Smooth muscle cell (in vitro differentiated cells): Measurements from ENCODE around the gene VWA5B1. TPM values are rescaled to one million over a fixed set of nuclear protein-coding genes. Genes with fewer than 3 reads are reported as not detected.

Experiments
- DNase-seq: peaks from one replicate; lab custom pipeline; 2025; ENCODE audit not compliant: unreplicated experiment; lab: John Stamatoyannopoulos, UW
- H2AFZ ChIP-seq: fragments of 200-600 bp; sonication (generic); 2 replicates; pipeline ENCODE4 v1.6.0; 2016; ENCODE audit warnings: antibody characterized with exemption, low read depth, mild to moderate bottlenecking
- H3F3A ChIP-seq: fragments of 200-600 bp; sonication (generic); 2 replicates; pipeline ENCODE4 v1.6.0; 2017; ENCODE audit warnings: antibody characterized with exemption, low read depth
- H3K27ac ChIP-seq: fragments of 200-600 bp; sonication (generic); 2 replicates; pipeline ENCODE4 v1.5.1; 2016; ENCODE audit warnings: low read depth, mild to moderate bottlenecking
- H3K27me3 ChIP-seq: fragments of 200-600 bp; sonication (generic); 2 replicates; pipeline ENCODE4 v1.6.1; 2016; ENCODE audit warnings: low read depth, mild to moderate bottlenecking
- H3K36me3 ChIP-seq: fragments of 200-600 bp; sonication (generic); 2 replicates; pipeline ENCODE4 v1.5.1; 2016; ENCODE audit warnings: low read depth
- H3K4me1 ChIP-seq: fragments of 200-600 bp; sonication (generic); 2 replicates; pipeline ENCODE4 v1.5.1; 2016; ENCODE audit warnings: low read depth
- H3K4me2 ChIP-seq: fragments of 200-600 bp; sonication (generic); 2 replicates; pipeline ENCODE4 v1.6.0; 2016; ENCODE audit warnings: mild to moderate bottlenecking
- H3K4me3 ChIP-seq: fragments of 200-600 bp; sonication (generic); 2 replicates; pipeline ENCODE4 v1.5.1; 2016; ENCODE audit warnings: mild to moderate bottlenecking
- H3K79me2 ChIP-seq: fragments of 200-600 bp; sonication (generic); 2 replicates; pipeline ENCODE4 v1.6.0; 2016; ENCODE audit warnings: low read depth, mild to moderate bottlenecking
- H3K9ac ChIP-seq: fragments of 200-600 bp; sonication (generic); 2 replicates; pipeline ENCODE4 v1.6.0; 2016; ENCODE audit warnings: low read depth
- H3K9me3 ChIP-seq: fragments of 200-600 bp; sonication (generic); replicated peaks from 2 replicates; pipeline ENCODE4 v1.5.1; 2016; ENCODE audit warnings: low read depth
- H4K20me1 ChIP-seq: fragments of 200-600 bp; sonication (generic); 2 replicates; pipeline ENCODE4 v1.6.0; 2016; ENCODE audit warnings: low read depth
- CTCF ChIP-seq: fragments of 200-600 bp; sonication (generic); IDR thresholded peaks from 2 replicates; pipeline ENCODE4 v1.5.1; 2017; ENCODE audit warnings: borderline replicate concordance, mild to moderate bottlenecking, antibody characterized with exemption; ENCODE audit not compliant: insufficient read depth, poor library complexity, severe bottlenecking
- WGBS: methylation state at CpG from one replicate; pipeline ENCODE4 v1.1.7; 2016; ENCODE audit warnings: low lambda C conversion rate; 5-methylcytosine and 5-hydroxymethylcytosine counted together
- polyA plus RNA-seq: library from polyadenylated mRNA; unstranded; fragments of >200 nt; fragmentation: Nextera tagmentation; extraction: Ambion mirVana; gene quantifications from 2 replicates; pipeline ENCODE4 v1.2.1, GENCODE V29; 2016
- total RNA-seq: library from RNA; depleted of rRNA; stranded (reverse); fragments of >200 nt; gene quantifications from 2 replicates; pipeline ENCODE4 v1.2.3, GENCODE V29; 2014

VWA5B1 gene
- total and polyA plus RNA-seq, 2 experiments from 2014 or later, result not detected

- peaks cover 17% of the 10 kb centered on the region for H3K27me3 ChIP-seq
- no peak overlapping the region for H3K27ac ChIP-seq
- H3K4me3 ChIP-seq, result no peak overlapping the region
- H4K20me1 ChIP-seq, result no peaks in the 10 kb centered on the region
- no peaks in the 10 kb centered on the region for H3K36me3 ChIP-seq
- no peaks in the 10 kb centered on the region for H3K9me3 ChIP-seq
- no peak for DNase-seq
- H3K4me2 ChIP-seq, result no peak overlapping the region
- no peak overlapping the region for H2AFZ ChIP-seq
- no peaks in the 10 kb centered on the region for H3F3A ChIP-seq
- 85% methylated on average over 7 of the region's 7 CpGs for WGBS
- H3K79me2 ChIP-seq, result no peaks in the 10 kb centered on the region
- no peak overlapping the region for H3K9ac ChIP-seq
- no peak for TF ChIP-seq CTCF
- no peaks in the 10 kb centered on the region for H3K4me1 ChIP-seq
Measured at GRCh38 chr1:20250340-20250989, 40.2 kb upstream of the VWA5B1 start.

GRCh38 chr1:20252587-20252986 is 38.1 kb upstream of the VWA5B1 start:
- no peak for DNase-seq
- Histone ChIP-seq H3K4me1 (no peaks in the 10 kb centered on the region), H3K27ac (no peak overlapping the region), H3K9ac (no peak overlapping the region), H3K4me3 (no peak overlapping the region), H3K79me2 (no peaks in the 10 kb centered on the region), H2AFZ (no peak overlapping the region), H3K27me3 (peaks cover 13% of the 10 kb centered on the region), H3K4me2 (no peak overlapping the region), H4K20me1 (no peaks in the 10 kb centered on the region), H3K36me3 (no peaks in the 10 kb centered on the region), H3F3A (no peaks in the 10 kb centered on the region), H3K9me3 (no peaks in the 10 kb centered on the region)
- 96% methylated on average over 1 of the region's 1 CpG for WGBS
- no peak for TF ChIP-seq CTCF

GRCh38 chr1:20255666-20256065 is 35.0 kb upstream of the VWA5B1 start:
- peaks cover 7% of the 10 kb centered on the region for H3K27me3 ChIP-seq
- no peaks in the 10 kb centered on the region for H3F3A ChIP-seq
- no peak for TF ChIP-seq CTCF
- peak overlapping the region; percentile 33 for H3K4me2 ChIP-seq
- peak overlapping the region; percentile 16 for H2AFZ ChIP-seq
- no peaks in the 10 kb centered on the region for H4K20me1 ChIP-seq
- no peaks in the 10 kb centered on the region for H3K79me2 ChIP-seq
- H3K9me3 ChIP-seq, result no peaks in the 10 kb centered on the region
- WGBS, result 28% methylated on average over 7 of the region's 7 CpGs
- no peak overlapping the region for H3K4me3 ChIP-seq
- H3K27ac ChIP-seq, result no peak overlapping the region
- no peak overlapping the region for H3K9ac ChIP-seq
- H3K4me1 ChIP-seq, result no peaks in the 10 kb centered on the region
- no peaks in the 10 kb centered on the region for H3K36me3 ChIP-seq
- peak; percentile 4 for DNase-seq

GRCh38 chr1:20259646-20260045 is 31.0 kb upstream of the VWA5B1 start:
- Histone ChIP-seq H4K20me1 (no peaks in the 10 kb centered on the region), H3K27me3 (peaks cover 5% of the 10 kb centered on the region), H3F3A (no peaks in the 10 kb centered on the region), H3K4me2 (no peak overlapping the region), H3K9ac (no peak overlapping the region), H2AFZ (no peak overlapping the region), H3K4me1 (no peaks in the 10 kb centered on the region), H3K79me2 (no peaks in the 10 kb centered on the region), H3K27ac (no peak overlapping the region), H3K9me3 (no peaks in the 10 kb centered on the region), H3K4me3 (no peak overlapping the region), H3K36me3 (no peaks in the 10 kb centered on the region)
- DNase-seq, result no peak
- TF ChIP-seq CTCF, result no peak
- WGBS, result 91% methylated on average over 3 of the region's 3 CpGs
